Stimulated activated CD8-positive, alpha-beta memory T cell treated with anti-CD3 and anti-CD28 coated beads, Interleukin-7, amount 100 ng/mL, for 24 hours (primary cell): ENCODE measurements around the gene NFKB2.

Source experiments
- DNase-seq: peaks from one replicate; pipeline ENCODE4 v3.0.0-alpha.2; 2020; ENCODE audit warnings: low read depth

The NFKB2 gene

DNA sequence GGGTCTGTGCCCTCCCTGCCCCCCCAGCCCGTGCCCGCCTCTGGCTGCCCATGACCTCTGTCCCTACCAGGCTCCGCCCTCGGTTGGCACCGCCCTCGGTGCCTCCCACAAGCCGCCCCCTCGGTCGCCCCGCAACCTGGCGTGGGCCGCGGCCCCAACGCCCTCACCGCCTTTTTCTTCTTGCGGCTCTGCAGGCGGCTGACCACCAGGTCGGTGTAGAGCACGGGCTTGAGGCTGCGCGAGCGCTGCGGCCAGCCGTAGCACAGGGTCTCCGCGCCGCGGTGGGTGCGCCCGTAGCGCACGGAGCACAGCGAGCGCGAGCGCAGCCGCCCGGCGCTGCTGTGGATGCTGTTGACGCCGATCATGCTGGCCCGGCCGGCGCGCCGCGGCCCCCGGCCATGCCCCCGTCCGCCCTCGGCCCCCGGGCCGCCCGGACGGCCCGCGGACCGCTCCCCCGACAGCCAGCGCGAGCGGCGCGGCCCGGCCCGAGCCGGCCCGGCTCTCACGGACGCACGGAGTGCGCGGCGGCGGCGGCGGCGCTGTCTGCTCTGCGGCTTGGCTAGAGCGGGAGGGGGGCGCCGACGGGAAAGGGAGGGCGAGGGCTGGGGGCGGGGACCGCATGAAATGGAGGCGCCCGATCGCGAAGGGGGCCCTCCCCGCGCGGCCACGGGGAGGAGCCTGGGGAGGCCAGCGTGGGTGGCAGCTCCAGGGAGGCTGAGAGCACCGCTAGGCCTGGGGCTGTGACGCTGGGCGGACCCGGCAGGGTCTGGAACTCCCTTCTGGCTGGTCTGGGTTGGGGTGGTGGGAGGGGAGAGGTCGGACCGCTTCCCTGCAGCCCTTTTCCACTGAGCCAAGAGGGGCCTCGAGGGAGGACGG, 13.5 kb downstream of the NFKB2 start:
- DNase-seq: no peak

DNA sequence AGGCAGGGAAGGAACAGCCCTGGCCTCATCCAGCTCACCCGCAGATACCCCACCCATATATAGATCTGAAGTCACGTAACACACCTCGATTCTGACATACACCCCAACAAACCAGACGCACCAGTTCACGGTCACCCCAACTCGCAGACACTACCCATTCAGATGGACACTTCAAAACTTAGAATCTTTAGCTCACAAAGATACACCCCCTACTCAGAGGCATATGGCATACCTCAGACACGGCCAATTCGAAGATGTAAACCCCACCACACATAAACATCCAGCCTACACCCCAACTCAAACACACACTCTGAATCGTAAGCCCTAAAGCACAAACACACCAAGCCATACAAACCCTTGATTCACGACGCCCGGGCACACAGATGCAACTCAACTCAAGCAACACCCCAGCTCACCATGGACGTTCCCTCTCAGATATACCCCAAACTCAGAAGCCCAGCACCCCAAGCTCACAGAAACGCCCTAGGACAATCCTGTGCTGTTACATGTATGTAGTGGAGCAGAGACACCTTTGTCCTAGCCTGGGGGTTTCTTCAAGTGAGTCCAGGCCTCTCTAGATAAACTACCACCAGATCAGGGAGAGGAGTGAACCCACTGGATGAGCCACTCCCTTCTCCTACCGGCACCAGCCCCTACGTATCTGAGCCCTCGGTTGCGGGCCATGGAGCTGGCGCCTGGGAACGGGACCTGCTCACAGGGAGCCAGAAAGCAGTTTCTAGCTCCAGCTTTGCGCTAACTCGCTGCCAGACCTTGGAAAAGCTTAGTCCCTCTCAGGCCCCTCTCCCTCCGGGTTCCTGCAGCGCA, 14.3 kb downstream of the NFKB2 start:
- no peak for DNase-seq

DNA sequence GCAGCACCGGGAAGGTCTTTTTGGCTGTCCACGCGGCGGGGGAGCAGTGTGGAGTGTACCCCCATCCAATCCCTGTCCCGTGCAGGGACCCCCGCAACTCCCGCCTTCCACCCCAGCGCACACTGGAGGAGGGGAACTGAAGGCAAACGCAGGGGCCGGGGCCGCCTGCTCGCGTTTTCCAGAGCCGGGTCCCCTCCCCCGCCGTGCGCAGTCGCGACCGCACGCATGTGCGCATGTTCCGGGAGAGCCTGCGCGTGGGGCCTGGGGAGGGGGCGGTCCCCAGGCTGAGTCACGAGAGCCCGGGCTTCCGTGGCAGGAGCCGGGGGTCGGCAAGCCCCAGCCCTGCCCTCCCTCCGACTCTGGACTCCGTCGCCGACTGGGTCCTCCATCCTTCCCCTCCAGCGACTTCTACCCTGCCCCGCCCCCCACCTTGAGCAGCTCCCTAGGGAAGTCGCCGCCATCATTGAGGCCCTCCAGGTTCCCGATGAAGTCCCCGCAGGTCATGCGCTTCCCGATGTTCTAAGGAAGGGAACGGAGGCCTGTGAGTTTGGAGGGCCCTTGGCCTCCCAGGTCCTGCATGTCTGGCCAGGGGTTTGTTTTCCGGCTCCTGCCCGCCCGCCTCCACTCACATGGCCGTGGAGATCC, 15.0 kb downstream of the NFKB2 start:
- DNase-seq: no peak

DNA sequence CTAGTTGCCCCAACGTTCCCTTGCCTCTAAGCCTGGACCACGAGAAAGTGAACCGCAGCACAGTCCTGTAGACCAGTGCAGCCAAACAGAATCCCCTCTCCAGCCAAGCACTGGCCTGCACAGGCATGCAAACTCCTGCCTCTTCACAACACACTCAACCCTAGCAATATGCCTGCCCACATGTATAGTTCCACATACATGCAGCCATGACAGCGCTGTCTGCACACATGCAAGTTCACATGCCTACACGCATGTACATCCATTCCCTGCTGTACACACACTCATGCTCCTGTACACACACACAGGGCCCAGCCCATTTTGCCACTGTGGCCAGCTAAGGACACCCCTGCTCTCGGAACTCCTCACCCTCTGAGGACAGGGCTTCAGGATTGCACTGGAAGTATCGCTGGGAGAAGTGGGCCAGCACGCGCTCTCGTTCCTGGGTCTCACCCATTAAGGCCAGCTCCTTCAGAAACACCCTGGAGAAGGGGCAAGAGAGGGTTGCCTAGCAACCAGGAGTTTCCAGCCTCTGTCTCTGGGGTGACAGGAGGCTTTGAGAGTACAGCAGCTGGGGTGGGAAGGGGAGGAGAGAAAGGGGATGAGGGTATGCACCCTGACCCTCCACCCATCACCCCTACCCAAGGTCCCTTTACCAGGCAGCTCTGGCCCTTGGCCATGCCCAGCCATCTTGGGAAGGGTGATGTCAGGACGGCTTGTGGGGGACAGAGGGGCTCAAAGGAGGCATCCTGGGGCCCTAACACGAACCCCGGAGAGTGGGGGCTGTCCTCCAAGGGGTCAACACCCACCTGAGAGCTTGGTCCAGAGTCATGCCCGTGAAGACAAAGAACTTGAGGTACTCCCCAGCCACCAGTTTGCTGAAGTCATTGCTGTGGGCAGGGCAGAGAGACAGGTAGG, 16.1 kb downstream of the NFKB2 start:
- DNase-seq: no peak

DNA sequence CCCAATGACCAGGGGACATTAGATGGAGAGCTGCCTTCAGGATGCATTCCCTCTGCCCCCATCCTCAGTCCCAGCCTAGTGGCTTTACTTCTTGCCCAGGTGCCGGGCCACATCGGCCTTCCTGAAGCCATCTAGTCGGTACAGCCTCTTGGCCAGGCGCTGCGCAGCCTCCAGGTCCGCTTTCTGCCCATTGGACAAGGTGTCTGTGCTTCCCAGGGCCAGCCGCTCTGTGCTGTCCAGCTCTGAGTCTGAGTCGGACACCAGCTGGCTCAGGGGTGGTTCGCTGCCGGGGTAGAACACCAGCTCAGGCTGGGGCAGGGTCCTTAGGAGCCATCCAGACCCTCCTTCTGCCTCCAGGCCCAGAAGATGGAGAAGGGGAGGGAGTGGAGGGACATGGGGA, 16.8 kb downstream of the NFKB2 start:
- no peak for DNase-seq

DNA sequence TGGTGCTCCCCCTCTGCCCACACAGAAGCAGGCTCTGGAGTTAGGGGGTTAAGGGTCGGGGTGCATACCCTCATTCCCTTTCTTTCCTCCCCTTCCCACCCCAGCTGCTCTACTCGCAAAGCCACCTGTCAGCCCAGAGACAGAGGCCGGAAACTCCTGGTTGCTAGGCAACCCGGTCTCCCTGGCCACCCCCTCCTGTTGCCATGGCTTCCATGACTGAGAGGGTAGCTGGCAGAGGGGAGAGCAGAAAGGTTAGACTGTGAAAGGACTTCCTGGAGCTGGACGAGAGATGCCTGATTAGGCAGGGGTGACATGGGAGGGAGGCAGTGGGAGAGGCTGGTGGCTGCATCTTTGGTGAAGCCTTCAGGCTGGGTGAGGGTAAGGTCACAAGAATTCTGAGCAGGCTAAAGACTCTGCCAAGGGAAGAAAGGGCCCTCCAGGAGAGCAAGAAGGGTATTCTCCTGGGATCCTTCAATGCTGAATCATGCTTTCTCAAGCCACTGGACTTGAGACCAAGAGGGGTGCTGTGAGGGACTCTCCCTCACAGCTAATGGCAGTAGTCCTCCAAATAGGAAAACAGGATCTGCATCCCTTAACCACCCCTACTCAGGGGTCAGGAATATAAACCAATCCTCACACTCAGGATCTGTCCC, 17.7 kb downstream of the NFKB2 start:
- no peak for DNase-seq

DNA sequence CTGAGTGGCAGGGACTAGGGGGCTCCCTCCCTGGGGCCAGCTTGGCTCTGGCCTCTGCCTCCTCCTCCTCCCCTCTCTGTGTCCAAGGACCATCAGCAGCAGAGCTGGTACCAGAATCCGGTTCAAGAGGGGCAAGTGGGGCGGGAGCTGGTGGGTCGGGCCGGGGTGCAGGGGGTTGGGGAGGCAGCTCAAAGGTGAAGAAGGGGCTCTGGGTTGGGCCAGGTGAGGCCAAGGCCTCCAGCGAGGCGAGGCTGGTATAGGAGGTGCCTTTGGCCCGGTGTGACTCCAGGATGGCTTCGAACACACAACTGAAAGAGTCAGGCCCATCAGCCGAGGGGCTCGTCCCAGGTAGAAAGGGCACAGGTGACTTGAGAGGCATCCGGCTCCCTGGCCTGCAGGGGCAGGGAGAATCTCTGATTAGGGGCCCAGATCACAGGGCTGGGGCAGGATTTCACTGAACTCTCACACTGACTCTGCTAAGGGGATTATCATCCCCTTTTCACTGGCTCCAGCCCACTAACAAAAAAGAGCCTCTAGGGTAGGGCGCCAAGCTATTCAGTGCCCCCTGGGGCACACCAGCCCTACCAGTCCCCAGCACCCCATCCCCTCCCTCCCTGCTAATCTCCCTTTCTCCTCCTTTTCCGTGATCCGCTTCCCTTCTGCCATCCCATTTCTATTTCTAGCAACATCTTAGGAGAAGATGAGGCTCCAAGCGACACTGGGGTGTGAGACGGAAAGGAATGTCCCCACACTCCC, 18.5 kb downstream of the NFKB2 start:
- DNase-seq: no peak

DNA sequence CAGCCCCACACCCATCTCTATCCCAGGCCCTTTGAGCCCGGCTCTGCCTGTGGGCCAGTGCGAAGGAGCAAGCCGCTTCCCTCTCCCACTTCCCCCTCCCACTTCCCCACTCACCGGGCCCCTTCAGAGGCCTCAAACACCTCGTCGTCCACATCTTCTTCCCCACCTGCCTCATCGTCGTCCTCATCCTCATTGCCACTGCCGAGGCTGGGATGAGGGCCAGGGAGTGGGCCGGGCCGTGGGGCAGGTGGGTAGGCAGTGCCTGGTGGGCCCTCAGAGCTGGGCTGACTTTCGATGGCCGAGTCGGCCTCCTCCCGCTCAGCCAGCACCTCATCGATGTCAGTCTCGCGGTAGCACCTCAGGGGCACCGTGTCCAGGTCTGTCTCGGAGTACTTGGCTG, 19.2 kb downstream of the NFKB2 start:
- DNase-seq: no peak

DNA sequence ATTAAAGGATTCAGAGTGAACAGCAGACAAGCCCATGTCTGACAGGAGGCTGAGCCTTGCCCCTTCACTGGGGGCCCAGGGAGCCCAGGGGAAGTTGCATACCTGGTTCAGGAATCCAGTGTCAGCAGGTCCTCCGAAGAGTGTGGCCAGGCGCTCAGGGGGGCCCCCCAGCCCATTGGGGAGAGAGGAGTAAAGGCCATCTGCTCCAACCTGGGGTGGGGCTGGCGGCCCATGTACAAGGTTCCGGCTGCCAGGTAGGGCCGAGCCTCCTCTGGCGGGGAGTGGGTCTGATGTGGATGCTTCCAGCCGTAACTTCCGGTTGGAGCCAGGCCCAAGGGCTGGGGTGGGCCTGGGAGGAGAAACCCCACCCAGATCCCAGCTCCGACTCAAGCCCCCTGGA, 20.8 kb downstream of the NFKB2 start:
- no peak for DNase-seq

DNA sequence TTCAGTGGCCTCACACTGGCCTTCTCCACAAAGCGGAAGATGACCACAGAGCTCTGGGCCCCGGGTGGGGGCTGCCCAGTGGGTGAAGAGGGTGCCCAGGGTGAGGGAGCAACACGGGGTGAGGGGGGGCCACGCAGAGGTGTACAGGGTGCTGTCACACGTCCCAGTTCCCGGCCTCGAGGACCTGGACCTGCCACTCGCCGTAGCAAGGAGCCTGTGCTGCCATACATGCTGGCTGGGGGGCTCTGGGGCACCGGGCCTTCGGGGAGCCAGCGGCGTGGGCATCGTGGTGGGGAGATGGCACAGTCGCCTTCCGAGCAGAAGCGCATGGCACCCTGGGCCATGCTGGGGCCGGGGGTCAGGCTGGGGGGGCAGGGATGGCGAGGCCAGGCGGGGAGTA, 21.2 kb downstream of the NFKB2 start:
- DNase-seq: no peak

DNA sequence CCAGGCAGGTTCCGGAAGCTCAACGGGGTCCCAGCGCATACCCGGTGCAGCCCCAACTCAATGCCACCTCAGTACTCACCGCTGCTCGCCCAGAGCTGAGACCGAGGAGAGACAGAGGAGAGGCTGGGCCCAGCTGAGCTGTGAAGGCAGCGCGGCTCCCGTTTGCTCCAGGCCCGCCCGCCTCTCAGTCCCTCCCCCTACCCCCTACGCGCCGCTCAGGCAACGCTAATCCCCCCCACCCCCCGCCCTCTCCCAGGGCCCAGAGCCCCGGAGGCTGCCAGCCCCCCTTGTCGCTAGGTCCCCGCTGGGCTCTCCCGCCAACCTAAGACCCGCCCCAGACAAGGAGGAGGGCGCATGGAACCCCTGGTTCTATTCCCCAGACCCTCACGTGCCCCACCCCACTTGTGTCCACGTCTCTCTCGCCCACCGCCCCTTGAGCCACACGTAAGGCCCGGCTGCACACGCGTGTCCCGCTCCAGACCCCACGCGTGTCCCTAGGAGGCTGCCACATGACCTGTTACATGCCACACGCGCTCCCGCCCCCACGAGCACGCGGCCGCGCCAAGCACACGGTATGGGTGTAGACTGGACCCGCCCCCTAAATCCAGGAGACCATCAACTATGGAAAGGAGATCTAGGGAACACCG, 23.2 kb downstream of the NFKB2 start, which contains the start of gene PSD:
Gene PSD, minus strand, starts transcription at position 164 of the 647 bp plus-strand sequence. CDS start 1,747 bp downstream, outside the sequence.
- DNase-seq: no peak

DNA sequence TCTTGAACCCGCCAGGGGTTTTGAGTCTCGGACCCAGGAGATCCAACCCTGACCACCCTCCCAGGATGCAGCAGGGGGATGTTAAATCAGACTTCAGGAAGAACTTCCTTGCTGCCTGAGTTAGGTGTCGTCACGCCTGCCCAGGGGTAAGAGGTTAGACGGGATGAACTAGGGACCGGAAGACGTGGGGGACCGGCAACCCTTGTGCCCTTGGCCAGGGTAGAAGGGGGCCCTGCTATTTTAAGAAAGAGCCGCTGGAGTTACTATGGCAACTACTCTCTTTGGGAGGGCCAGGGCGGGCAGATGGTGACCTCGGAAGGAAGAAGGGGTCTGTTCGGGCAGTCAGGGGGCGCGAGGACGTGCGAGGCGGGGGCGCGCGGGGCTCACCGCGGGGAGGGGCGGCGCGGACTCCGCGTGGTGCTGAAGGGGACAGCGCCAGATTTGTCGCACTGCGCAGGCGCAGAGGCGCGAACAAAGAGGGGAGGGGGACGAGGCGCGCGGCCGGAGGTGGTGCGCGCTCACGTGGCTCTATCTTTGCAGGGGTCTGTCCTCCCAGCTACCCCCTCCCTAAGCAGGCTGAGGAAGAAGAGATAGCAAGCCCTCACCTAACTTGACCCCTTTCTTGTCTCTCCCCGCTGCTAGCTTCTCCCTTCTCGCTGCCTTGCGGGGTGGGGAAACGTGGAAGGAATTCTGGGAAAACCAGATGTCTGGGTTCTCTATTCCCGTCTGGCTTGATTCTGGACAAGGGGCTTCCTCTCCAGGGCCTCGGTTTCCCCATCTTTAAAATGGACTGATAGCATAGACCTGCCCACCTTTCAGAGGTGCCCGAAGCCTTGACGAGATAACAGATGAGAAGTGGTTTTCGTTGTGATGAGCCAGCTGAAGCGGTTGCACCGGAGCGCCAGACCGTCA, 24.0 kb downstream of the NFKB2 start:
- DNase-seq: no peak

DNA sequence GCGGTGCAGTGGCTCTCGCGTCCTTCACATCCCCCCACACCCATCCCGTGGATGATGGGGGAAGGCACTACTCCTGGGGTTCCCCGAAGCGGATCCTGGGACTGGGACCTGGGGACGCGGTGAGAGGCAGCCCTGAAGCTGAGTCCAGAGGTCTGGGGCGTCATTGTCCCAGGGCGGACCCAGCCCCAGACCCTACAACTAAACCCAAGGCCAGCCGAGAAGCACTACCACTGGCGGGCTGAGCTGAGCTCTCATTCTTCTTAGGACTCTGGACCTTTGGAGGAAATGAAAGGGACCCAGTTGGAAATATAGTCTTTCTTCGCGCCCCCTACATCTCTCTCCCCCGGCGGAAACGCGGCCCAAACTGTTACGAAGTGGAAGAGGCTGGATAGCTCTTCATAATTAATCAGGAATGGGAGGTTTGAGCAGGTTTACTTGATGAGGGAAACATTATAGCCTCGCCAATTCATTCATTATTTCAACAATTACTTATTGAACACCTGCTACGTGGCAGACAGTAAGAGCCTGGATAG, 24.7 kb downstream of the NFKB2 start:
- no peak for DNase-seq

DNA sequence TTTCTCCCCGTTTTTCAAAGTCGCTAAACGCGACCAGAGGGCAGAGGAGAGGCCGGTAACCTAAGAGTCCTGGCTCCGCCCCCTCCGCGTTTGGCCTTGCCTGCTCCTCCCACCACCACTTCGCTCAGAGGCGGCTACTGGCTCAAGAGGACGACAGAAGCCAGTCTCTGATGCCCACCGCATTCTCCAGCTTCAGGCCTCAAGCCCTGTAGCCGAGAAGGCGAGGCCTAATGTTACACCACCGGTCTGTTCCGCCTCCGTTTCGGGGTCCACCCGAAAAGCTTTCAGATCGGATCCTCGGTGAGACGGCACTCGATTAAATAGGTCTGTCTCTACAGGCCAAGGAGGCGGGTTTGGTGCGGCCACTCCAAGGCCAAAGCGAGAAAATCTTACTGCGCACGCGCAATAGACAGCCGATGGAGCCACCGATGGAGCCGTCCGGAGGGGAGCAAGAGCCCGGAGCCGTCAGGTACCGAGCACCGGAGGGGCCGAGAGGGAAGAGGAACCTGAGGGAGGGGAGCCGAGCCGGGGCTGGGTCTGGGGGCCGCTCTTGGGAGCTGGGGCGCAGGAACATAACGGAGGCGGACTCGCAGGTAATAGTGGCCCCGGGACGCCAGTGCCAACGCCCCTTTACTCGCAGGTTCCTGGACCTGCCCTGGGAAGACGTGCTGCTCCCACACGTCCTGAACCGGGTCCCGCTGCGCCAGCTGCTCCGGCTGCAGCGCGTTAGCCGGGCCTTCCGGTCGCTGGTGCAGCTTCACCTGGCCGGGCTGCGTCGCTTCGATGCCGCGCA, 25.4 kb downstream of the NFKB2 start, which contains the start of gene FBXL15:
Gene FBXL15, plus strand, starts transcription at position 123 of the 793 bp plus-strand sequence. Its CDS starts 294 bp downstream, at position 417.
- DNase-seq: peak; percentile 95

DNA sequence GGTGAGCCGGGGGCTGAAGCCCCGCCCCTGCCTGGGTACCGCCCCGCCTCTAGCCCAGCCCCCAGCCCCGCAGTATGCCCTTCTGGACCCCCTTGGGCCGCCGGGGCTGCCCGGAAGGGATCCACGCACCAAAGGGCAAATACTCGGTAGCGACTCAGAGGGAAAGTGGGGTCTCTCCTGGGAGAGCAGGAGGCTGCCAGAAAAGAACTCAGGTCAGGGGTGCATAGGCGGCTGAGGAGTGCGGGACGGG, 25.9 kb downstream of the NFKB2 start:
- no peak for DNase-seq

DNA sequence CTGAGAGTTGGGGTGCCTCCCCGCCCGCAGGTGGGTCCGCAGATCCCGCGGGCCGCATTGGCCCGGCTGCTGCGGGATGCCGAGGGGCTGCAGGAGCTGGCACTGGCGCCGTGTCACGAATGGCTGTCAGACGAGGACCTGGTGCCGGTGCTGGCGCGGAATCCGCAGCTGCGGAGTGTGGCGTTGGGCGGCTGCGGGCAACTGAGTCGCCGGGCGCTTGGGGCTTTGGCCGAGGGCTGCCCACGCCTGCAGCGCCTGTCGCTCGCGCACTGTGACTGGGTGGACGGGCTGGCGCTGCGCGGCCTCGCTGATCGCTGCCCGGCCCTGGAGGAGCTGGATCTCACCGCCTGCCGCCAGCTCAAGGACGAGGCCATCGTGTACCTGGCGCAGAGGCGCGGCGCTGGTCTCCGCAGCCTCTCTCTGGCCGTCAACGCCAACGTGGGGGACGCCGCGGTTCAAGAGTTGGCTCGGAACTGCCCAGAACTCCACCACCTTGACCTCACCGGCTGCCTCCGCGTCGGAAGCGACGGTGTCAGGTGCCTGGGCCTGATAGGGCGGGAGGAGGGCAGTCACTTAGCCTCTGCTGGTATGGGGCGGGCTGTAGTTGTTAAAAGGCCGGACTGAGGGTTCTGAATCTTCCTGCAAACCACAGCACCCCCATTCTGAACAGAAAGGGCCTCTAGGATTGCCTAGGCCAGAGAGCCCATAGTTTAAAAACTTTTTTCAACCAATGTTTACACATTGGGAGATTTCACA, 26.4 kb downstream of the NFKB2 start:
- DNase-seq: no peak

DNA sequence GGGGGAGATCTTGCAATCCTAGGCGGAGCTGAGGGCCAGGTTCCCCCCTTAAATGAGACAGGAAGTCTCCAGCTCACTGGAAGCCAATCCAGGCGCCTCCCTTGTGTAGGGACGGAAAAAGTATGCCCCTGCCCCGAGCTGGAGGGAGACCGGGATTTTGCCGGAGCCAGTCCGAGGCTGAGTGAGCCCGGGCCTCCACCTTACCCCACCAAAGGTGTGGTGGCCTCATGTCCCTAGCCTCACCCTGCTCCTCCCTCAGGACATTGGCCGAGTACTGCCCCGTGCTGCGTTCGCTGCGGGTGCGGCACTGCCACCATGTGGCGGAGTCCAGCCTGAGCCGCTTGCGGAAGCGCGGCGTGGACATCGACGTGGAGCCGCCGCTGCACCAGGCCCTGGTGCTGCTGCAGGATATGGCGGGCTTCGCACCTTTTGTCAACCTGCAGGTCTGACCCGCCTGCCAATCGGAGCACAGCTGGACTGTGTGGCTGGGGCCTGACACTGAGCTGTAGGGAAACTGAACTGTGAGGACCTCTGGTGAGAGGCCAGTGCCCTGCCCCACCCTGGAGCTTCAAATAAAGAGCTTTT, 27.1 kb downstream of the NFKB2 start:
- DNase-seq: no peak
